ENCODE results near the gene BRF1. TPM values are rescaled to one million over a fixed set of nuclear protein-coding genes. Genes with fewer than 3 reads are reported as not detected.

The BRF1 gene
- total and polyA plus RNA-seq, 2 of the 8 experiments (the other 6 are each of a cell fraction or from before 2014, with no cell fraction given), result 7.7 to 18.3 TPM

DNA sequence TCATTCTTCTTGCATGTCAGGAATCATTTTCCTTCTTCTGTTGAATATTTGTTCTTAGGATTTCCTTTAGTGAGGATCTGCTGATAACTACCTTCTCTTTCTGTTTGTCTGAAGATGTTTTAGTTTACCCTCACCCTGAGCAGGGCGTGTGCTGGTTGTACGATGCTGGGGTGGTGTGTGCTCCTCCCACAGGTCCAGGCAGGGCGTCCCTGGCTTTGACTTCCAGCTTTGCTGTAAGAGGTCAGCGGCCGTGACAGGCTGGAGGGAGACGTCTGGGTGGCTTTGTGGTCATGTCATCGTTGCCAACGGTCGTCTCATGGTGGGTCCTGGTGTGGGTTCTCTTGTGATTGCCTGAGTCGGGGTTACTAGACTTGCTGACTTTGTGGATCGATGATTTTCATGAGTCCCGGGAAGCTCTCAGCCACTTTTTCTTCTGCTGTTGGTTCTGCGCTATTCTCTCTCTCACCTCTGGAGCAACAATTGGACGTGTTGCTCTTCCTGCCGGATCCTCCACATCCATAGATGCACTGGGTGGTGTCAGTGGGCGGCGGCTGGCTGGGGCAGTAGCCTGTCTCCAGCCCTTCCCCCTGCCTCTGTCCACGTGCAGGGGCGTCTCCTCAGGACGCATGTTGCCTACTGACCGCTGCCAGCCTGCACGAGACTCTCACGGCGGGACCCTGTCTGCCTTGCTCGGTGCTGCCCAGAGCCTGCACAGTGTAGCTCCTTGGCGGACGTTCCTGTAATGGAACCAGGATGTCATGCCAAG lies 22.2 kb upstream of the BRF1 start (continued):
- TF ChIP-seq TAF7 (optimal IDR thresholded peaks at IDR 0.05; ENCODE audit: borderline replicate concordance, low read depth, low read length) (no peak), POLR2AphosphoS5 (IDR thresholded peaks at IDR 0.05; ENCODE audit: low read depth, low read length) (no peak), KDM5A (IDR thresholded peaks at IDR 0.05; ENCODE audit: low read length) (no peak), RNF2 (IDR thresholded peaks at IDR 0.05; ENCODE audit: borderline replicate concordance, low read depth, low read length, missing control alignments, poor library complexity, severe bottlenecking) (no peak)
- TF ChIP-seq, protein P1, sequence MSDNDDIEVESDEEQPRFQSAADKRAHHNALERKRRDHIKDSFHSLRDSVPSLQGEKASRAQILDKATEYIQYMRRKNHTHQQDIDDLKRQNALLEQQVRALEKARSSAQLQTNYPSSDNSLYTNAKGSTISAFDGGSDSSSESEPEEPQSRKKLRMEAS (IDR thresholded peaks at IDR 0.05), result no peak
